SKM-1 treated with dmso at 0.1 percent for 144 hours (cell line): Measurements from ENCODE around the gene DYNC2H1.

ENCODE experiments used
- DNase-seq: peaks from one replicate; lab custom pipeline; 2025; ENCODE audit not compliant: unreplicated experiment; lab: John Stamatoyannopoulos, UW

DYNC2H1 gene

DNA sequence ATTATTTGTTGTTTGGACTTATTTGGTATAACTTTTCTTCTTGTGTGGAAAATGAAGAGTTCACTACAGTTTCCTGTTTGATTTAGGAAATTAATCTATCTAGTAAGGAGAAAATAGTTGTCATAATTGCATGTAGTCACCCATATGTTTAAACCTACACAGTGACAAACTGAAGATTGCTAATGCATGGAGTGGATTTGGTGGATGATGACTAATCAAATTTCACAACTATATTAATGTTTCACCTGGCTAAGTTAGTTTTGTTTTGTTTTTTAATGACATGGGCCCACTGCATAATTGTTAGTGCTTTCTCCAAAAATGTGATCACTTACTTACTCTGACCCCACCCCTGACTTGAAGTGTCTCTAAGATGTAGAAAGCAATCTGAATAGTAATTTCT is 170.6 kb downstream of the DYNC2H1 start:
- no peak for DNase-seq

DNA sequence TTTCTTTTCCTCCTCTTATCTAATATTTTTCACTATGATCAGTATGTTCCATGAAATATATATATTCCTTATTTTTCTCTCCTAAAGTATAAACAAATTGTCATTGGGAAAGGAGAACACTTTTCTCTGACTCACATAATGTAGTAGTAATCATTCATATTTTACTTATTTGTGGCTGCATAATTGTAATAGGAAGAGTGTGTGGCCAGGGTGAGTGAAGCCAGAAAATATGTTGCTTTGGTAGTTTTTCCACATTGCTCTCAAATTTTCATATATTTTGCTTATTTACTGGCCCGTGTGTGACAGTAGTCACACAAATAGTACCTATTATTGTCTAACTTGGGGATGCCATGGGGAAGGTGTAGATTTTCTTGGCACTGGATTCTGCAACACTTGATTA is 172.1 kb downstream of the DYNC2H1 start:
- no peak for DNase-seq

DNA sequence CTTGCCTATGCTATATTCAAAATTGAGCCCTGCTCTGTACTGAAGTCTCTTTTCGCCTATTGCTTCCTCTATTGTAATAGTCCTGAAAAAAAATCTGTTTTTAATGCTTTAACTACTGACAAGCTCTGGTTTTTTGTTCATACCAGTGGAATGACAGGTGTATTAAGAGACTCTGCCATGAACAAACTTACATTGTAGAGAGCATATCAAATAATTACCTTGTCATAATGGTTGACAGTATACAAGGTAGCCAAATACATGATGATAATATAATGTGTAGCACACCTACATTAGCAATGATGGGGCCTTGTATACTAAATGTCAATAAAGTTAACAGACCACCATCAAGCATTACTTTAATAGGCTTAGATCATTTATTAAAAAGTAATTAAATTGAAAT is 175.0 kb downstream of the DYNC2H1 start:
- no peak for DNase-seq

DNA sequence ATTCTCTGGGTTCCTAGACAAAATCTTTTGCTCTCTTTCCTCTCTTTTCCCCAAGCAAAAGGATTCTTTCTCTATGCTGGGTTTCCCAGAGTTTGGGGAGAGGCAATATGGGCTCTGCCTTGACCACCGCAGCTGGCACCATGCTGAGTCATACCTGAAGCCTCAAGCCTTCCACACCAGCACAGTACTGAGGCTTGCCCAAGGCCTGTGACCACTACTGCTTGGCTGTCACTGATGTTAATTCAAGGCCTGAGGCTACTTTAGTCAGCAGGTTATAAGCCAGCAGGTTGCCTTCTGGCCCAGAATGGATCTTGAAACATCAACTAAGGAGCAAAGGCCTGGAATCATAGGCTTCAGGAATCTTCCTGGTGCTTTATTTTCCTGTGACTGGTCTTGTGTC is 185.3 kb downstream of the DYNC2H1 start:
- DNase-seq: no peak

DNA sequence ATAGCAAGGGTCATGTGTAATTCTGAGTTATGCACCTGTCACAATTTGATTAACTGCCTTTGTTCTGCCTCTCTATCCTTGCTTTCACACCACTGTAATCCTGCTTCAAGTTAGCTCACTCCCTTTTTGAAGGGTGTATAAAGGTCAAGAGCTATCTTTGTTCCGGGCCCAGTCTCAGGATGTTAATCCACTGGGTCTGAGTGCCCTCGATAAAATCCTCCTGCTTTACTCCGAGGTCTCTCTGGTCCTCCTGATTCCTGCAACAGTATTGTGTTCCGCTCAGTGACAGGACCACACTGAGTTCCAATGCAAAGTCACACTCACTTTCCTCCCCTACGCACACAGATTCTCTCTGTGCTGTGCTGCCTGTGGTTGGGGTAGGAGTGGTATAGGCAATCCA is 186.5 kb downstream of the DYNC2H1 start:
- DNase-seq: no peak

DNA sequence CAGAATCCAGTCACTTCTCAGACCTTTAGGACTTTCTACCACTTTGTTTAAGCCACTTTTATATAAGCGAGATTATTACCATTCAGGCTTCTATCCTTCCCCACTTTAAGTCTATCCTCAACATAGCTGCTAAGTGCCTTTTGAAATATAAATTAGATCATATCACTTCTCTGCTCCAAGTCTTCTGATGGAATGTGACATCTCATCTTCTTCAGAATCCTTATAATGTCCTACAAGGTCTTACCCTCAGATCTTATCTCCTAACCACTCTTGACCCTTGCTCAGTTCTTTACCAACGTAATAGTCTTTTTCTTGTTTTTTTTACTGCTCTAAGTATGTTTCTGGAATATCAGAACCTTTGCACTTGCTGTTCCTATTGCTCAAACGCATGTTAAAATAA is 188.7 kb downstream of the DYNC2H1 start:
- no peak for DNase-seq

DNA sequence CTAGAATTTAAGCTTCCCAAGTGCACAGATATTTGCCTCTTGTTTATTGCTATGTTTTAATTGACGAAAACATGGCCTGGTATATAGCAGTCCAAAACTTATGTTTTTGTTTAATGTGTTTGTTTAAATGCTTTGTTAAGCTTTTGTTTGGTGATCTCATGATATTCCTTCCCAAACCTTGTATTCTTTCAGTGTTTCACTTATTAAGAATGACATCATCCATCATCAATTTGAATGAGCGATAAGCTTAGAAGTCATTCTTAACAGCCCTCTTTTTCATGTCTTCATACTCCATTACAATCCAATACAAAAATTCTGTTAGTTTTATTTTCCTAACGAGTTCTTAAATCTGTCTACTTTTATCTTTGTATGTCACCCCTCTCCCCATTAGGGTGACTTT is 206.0 kb downstream of the DYNC2H1 start:
- no peak for DNase-seq

DNA sequence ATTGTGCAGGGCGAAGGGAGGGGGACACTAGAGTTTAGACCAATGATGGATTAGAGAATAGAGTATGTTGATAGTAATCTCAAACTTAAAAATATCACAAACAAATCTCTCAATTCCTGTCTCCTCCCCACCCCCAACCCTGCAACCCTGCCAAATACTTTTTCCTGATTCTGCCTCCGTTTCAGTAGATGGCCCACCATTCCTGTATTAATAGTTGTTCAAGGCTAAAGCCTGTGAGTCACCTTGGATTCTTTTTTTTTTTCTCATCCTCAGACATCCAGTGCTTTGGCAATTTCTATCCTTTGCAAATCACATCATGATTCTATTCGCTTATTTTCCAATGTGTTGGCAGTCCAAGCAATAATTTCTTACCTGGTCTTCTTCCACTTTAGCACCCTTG is 207.9 kb downstream of the DYNC2H1 start:
- DNase-seq: no peak

DNA sequence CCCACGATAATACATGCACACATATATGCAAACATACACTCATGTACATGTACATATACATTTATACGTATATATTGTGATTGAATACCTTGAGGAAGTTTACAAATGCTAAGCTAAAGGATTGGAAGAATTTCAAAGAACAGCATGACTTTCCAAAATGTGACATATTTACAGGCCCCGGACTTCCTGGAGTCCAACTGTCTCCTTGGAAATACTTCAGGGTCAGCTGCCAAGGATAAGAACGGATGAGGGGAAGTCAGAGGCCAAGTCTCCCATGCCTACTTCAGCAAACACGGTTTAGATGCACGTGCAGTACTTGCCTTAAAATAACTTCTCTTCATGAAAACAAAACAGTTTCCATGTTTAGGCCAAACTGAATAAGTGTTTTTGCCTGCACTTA is 213.6 kb downstream of the DYNC2H1 start:
- DNase-seq: no peak

DNA sequence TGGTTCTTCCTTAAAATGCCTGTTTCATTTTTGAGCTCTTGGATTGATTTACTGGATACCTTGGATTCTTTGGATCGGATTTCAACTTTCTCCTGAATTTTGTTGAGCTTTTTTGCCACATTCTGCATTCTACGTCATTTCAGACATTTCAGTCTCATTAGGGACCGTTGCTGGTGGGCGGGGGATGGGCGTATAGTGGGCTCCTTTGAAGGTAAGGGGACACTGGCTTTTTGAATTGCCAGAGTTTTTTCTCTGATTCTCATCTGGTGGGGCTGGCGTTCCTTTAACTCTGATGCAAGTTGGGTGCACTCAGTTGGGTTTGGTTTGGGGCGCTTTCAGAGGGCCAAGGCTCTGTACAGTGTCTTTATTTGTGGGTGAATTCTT is 216.5 kb downstream of the DYNC2H1 start:
- no peak for DNase-seq

DNA sequence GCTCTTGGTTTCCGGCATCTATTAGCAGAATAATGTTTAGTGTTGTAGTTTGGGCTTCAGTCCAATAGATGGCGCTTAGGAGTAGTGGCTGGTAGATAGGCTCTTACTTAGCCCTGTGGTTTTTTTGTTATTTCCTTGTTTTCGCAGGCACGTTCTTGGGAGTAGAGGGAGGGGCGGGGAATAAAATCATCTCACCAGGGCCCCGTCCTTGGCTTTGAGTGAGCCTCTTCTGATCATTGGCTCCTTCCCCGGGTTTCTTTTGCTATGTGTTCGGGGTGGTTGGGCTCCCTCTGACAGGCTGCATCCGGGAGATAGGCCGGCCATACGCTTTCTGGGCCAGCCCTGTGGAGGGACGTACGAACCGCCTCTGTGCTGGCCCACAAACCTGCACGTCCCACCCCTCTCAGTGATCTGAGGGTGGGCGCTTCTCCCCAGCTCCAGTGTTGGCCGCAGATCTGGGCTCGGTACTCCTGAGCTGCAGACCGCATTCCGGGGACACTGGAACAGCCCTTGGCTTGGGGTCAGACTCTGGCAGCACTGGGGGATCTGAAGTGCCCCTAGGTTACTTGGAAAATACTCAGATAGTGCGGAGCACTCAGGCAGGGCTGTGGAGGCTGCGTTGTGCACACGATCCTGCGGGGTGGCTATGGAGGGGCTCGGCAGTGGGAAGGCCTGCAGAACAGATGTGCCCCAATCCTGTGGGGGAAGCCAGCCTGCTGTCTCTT is 217.0 kb downstream of the DYNC2H1 start:
- DNase-seq: peak; percentile 83

DNA sequence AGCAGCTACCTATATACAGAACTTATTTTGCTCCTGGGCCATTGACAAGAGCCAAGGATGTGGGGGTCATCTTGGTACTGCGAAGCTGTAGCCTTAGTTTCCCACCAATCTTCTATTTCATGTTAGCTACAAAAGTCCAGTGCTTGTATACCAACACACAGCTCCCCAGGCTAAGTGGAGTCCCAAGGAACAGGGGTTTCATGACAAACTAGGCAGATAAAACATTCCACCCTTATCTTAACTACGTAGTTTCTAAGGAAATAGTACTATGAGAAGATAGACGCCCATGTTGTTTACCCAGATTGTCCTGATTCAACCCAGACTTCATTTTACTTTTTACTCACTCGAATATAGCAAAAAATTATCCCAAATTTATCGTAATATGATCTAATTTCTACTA is 218.5 kb downstream of the DYNC2H1 start:
- DNase-seq: no peak

DNA sequence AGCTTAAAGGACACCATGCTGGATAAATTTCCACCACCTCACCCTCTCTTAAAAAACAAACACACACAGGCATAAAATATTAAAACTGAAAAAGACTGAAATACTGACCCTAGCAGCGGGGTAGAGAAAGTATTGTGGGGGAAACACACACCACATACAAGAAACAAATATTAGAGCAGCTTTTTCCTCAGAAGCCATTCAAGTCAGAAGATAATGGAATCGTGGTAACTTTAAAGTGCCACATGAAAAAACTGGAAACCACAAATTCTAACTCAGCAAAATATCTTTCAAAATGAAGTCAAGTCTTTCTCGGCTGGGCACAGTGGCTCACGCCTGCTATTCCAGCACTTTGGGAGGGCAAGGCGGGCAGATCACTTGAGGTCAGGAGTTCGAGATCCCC is 223.2 kb downstream of the DYNC2H1 start:
- DNase-seq: no peak

DNA sequence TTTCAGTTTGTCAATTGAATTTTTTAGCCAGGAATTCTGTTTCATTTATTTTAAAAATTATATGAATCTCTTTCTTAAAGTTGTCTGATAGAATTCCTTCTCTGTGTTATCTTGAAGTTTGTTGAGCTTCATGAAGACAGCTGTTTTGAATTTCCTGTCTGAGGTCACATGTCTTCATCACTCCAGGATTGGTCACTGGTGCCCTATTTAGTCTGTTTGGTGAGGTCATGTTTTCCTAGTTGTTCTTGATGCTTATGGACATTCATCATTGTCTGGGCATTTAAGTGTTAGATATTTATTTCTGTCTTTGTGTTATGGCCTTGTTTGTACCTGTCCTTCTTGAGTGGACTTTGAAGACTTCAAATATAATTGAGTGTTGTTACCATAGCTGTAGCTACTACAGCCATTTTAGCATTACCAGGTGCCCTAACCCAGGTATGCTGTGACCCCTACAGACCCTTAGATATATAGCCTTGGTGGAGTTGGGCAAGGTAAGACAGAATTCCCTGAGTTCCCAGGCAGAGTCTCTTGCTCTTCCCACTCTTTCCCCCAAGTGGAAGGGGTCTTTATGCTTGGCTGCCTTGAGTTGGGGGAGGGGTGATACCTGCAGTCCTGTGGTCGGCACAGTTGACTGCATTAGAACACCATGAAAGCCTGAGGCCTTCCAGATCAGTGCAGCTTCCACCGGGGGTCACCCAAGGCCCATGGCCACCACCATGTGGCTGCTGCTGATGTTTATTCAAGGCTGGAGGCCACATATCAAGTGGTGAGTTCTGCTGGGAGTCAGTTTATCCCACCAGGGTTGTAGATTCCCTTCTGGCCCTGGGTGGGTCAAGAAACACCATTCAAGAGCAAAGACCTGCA is 229.6 kb downstream of the DYNC2H1 start:
- no peak for DNase-seq

DNA sequence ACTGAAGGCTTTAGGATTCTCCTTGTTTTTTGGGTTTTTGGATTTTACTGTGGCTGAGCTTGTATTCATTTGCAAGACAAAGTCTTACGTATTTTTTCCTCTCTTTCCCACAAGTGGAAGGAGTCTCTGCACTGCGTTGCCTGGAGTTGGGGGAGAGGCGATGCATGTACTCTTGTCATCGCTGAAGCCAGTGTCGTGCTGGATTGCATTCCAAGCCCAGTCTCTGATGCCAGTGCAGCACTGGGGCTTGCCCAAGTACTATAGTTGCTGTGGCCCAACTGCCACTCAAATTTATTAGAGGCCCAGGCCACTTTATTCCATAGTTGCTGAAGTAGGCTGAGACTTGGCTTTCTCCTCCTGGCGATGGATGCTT is 230.2 kb downstream of the DYNC2H1 start:
- no peak for DNase-seq

DNA sequence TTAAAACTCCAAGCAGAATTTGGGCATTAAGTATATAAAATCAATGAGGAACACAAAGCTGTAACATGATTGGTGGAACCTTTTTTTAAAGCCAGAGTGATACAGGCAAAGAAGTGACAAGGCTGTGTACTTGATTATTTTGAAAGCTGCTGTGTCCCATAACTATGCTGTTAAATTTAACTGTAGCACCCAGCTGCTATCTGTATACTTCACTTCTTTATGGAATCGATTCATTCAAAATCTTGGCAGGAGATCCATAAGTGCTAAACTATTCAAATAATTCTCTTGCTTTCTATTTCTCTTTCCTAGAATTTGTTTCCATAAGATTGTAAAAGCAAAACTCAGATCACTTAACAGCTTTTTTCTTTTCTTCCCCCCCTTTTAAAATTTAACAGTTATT is 231.7 kb downstream of the DYNC2H1 start:
- no peak for DNase-seq

DNA sequence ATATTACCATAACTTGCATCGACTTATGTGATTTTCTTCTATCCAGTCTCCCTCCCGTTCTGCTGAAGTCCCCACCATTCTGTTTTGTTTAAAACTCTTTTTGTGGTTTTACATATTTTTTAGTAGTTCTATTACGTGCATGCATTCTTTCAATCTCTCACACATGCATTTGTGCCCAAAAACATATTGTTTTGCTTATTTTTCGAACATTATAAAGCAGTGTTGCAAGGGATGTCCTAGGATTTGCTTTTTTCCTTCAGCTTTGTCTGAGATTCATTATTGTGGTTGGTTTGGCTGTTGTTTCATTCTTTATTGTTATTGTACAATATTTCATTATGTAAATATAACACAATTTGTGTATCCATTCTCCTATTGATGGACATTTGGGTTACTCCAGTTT is 235.7 kb downstream of the DYNC2H1 start:
- DNase-seq: no peak

DNA sequence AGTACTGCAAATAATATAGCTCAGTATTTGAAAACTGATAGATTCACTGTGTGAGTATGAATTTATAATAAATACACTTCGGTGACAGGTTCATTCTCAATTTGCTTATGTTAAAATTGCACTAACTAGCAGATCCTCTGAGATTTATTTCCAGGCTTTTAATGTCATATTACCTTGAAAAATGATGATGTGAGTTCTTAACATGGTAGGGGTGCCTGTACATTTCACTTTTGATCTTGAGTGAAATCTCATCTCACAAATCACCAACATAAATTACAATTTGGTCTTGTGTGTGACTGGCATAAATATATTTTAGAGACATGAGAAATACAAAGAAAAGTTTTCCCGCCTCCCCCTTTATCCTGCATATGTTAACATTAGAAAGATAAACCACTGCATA is 240.4 kb downstream of the DYNC2H1 start:
- no peak for DNase-seq

DNA sequence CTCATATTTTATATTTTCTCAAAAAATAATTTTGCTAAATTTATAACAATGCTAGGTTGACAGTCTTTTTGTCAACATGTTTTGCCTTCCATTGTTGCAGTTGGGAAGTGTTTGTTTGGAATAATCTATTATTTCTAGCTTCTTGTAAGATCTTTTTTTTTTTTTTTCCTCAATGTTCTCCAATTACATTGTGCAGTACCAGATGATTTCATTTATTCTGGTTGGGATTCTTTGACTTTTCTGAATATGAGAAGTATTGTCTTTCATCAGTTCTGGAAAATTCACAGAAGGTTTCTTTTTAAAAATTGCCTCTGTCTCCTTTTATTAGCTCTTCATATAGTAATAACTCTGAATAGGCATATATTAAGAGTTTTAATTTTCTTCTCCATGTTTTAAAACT is 245.4 kb downstream of the DYNC2H1 start:
- DNase-seq: no peak

DNA sequence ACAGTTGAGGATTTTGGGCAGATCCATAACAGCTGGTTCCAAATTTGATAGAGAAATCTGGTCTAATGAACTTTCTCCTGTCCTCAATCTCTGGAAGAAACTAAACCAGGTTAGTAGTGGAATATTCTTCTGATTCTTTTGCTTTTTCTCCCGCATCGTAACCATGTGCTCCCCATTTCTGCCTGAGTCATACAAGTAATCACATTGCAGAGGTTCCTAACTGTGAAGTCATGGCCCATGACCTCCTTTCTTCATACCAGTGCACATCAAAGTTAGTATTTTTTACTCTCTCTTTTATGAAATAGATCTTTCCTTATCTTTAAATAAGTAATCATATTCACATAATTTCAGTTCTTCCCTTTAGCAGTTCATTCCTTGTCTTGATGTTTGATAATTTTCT is 249.0 kb downstream of the DYNC2H1 start:
- DNase-seq: no peak

DNA sequence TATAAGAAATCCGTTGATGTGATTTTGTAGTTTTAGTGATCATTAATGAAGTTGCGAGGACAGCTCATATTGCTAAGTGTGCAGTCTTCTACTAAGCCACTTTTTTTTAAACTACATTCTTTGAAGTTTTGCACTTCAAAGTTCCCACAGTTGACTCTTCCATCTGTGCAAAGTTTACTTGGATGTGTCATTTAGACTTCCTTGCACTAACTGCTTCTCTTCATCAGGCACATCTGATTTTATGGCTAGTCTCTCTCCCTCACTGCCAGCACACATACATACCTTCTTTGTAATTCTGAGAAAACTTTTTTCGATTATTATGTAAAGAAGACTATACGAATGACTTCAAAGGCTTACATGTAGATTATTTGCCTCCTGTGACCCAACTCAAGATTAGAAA is 250.0 kb downstream of the DYNC2H1 start:
- DNase-seq: no peak

DNA sequence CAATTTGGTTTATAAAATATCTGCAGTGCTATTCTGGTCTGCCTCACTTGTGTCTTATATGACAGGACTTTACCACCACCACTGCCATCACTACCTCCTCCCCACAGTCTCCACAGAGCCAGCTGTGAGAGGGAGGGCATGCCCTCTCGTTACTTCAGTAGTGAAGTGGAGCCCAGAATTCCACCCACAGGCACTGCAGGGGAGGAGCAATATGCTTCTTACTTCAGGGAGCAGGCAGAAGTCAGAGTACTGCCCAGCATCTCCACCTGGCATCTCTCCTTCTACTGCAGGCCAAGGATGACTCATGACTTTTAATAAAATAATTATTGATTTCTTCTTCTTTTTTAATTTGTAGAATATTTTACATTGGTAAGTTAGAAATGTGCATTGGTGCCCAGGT is 255.5 kb downstream of the DYNC2H1 start:
- no peak for DNase-seq

DNA sequence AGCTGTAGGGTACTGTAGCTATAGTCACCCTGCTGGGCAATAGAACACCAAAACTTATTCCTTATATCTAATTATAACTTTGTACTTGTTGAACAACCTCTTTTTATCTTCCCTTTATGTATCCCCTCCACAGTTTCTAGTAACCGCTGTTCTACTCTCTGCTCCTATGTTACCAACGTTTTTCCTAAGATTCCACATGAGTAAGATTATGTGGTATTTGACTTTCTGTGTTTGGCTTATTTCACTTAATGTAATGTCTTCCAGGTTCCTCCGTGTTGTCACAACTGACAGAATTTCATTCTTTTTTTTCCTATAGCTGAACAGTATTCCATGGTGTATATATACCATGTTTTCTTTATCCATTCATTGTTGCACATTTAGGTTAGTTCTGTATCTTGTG is 258.4 kb downstream of the DYNC2H1 start:
- no peak for DNase-seq
